ENCODE results near the gene SLC4A5. TPM values are rescaled to one million over a fixed set of nuclear protein-coding genes. Genes with fewer than 3 reads are reported as not detected.

SLC4A5 gene, protein sequence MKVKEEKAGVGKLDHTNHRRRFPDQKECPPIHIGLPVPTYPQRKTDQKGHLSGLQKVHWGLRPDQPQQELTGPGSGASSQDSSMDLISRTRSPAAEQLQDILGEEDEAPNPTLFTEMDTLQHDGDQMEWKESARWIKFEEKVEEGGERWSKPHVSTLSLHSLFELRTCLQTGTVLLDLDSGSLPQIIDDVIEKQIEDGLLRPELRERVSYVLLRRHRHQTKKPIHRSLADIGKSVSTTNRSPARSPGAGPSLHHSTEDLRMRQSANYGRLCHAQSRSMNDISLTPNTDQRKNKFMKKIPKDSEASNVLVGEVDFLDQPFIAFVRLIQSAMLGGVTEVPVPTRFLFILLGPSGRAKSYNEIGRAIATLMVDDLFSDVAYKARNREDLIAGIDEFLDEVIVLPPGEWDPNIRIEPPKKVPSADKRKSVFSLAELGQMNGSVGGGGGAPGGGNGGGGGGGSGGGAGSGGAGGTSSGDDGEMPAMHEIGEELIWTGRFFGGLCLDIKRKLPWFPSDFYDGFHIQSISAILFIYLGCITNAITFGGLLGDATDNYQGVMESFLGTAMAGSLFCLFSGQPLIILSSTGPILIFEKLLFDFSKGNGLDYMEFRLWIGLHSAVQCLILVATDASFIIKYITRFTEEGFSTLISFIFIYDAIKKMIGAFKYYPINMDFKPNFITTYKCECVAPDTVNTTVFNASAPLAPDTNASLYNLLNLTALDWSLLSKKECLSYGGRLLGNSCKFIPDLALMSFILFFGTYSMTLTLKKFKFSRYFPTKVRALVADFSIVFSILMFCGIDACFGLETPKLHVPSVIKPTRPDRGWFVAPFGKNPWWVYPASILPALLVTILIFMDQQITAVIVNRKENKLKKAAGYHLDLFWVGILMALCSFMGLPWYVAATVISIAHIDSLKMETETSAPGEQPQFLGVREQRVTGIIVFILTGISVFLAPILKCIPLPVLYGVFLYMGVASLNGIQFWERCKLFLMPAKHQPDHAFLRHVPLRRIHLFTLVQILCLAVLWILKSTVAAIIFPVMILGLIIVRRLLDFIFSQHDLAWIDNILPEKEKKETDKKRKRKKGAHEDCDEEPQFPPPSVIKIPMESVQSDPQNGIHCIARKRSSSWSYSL
- 2.6 and 3.7 TPM in 2 replicates for total RNA-seq

GRCh38 chr2:74343316-74343715 is at the start of gene SLC4A5:
TSS of gene SLC4A5 (minus strand) at chr2:74343416. CDS start at chr2:74315023, 28,393 bp downstream.
- intact Hi-C loops (cut with micrococcal nuclease), result no loop called here

DNA sequence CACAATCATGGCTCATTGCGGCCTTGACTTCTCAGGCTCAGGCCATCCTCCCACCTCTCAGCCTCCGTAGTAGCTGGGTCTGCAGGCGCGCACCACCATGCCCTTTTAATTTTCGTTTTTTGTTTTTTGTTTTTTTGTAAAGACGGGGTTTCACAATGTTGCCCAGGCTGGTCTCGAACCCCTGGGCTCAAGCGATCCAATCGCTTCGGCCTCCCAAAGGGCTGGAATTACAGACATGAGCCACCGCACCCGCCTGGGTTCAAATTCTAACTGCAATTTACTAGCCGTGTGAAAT is 49.2 kb upstream of the SLC4A5 start:
- intact Hi-C loops (cut with micrococcal nuclease), result loop anchor here (1.0 to 10.0 kb wide), 23 partner anchors 8 to 1255 kb away; partner anchors contain the start of genes AUP1, C2orf81, CCT7 and DOK1

- intact Hi-C loops (cut with micrococcal nuclease), result loop anchor here (1.0 to 10.0 kb wide), 25 partner anchors 8 to 1255 kb away; partner anchors contain the start of genes AUP1, C2orf81, CCT7 and DCTN1
These were observed 48.6 kb upstream of the SLC4A5 start for GRCh38 chr2:74391580-74392448.

DNA sequence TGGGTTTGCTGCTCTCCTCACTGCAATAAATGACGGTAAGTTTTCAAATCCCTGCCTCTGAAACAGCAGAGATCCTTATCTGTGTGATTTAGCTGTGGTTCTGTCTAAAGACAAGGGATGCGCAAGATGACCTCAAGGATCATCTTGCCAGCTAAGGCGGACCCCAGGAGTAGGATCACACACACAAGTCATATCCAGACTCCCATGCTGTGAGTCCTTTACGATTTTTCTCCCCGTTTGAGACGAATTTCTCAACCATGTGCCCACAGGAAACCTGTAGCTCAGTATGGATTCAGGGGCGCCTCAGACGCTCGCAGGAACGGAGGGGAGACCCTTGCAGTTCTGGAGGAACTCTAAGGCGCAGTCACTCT is 48.0 kb upstream of the SLC4A5 start:
- intact Hi-C loops (cut with micrococcal nuclease), result loop anchor here (1.0 to 10.0 kb wide), 6 partner anchors 11 to 1256 kb away; partner anchors contain the start of genes CCT7, DCTN1, MRPL19 and PRADC1

GRCh38 chr2:74390606-74391005 is 47.4 kb upstream of the SLC4A5 start:
- intact Hi-C loops (cut with micrococcal nuclease), result loop anchor here (1.0 to 10.0 kb wide), 6 partner anchors 10 to 1257 kb away; partner anchors contain the start of genes CCT7, DCTN1, MRPL19 and PRADC1

- intact Hi-C loops (cut with micrococcal nuclease), result no loop called here
These were observed 44.1 kb upstream of the SLC4A5 start for GRCh38 chr2:74387346-74387745.

- intact Hi-C loops (cut with micrococcal nuclease), result no loop called here
These were observed 42.2 kb upstream of the SLC4A5 start for GRCh38 chr2:74385396-74385795.

DNA sequence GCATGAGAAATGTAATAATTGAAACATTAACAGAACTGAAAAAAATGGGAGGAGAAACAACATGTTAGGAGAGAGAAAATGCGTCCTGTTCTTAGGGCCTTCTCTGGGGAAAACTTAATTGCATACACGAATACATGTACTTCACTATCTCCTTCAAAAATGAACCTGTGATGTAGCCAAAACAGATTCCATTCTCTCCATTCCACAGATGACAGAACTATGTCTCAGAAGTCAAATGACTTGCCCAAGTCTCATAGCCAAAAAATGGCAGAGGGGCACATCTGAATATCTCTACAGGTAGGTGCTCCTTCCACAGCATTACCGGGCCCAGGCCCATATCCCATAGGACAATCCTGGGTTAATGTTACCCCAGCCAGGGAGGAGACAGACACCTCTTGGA is 40.8 kb upstream of the SLC4A5 start:
- intact Hi-C loops (cut with micrococcal nuclease), result no loop called here

- intact Hi-C loops (cut with micrococcal nuclease), result no loop called here
These were observed 40.0 kb upstream of the SLC4A5 start for GRCh38 chr2:74383254-74383653.

DNA sequence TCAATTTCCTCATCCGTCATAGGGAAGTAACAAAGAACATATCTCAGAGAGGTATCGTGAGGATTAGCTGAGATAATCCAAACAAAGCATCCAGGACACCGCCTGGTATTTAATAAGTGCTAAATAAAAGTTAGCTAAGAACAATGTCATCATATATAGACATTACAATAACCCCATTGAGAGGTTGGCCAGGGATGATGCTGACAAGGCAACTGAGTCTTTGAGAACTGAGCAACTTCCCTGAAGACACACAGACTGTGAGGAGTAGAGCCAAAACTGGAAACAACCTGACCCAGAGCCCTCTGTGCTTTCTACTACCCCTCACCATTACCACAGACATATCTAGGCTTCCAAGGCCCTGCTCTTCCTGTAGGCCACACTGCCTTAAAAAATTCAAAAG is 38.5 kb upstream of the SLC4A5 start:
- intact Hi-C loops (cut with micrococcal nuclease), result no loop called here

DNA sequence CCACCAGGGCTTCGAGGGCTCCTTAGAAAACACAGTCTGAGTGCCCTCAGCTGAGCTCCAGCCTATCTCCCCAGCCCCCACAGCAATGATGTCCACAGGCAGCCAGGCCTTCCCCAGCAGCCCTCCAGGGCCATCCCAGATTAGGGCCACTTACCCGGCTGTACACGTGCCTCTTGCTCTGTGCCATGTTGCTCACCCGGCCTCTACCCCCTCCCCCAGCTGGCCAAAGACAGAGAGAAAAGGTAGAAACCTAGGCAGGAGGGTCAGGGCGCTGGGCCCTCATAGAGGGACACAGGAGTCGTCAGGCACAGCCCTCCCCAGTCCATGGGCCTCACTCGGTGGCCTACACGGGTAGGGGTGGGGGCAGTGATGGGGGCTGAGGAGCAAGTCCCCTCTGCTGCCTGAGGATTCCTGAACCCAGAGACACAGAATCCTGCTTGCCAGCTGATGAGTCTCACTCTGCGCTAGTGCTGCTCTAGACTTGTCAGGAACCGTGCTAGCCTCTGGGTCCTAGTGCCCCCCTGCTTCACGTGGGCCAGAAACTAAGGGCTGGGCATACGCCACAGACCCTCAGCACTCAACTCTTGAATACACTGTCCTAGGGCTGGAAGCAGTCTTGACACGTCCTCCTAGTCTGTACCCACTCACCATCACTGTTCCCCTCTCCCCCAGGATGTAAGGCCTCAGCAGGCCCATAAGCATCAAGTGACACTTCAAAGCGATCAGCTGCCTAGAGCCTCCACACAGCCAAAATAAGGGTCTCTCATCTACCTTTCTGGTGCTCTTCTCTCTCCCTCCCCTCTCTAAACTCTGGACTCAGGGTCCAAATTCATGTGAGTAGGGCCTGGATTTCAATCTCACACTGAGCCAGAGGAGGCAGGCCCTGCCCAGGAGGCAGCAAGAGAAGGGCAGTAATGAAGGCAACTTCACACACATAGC is 36.9 kb upstream of the SLC4A5 start, which contains the start of gene DCTN1:
Gene DCTN1, minus strand, starts transcription at position 461 of the 939 bp plus-strand sequence. Its CDS starts 274 bp downstream, at position 187.
- intact Hi-C loops (cut with micrococcal nuclease), result loop anchor here (1.0 kb wide), 1 partner anchor 11 kb away; no protein-coding TSS in a partner anchor

GRCh38 chr2:74378007-74378406 is 34.8 kb upstream of the SLC4A5 start:
- intact Hi-C loops (cut with micrococcal nuclease), result no loop called here

GRCh38 chr2:74375838-74376237 is 32.6 kb upstream of the SLC4A5 start:
- intact Hi-C loops (cut with micrococcal nuclease), result no loop called here

GRCh38 chr2:74374509-74375205 is 31.4 kb upstream of the SLC4A5 start:
- intact Hi-C loops (cut with micrococcal nuclease), result no loop called here

DNA sequence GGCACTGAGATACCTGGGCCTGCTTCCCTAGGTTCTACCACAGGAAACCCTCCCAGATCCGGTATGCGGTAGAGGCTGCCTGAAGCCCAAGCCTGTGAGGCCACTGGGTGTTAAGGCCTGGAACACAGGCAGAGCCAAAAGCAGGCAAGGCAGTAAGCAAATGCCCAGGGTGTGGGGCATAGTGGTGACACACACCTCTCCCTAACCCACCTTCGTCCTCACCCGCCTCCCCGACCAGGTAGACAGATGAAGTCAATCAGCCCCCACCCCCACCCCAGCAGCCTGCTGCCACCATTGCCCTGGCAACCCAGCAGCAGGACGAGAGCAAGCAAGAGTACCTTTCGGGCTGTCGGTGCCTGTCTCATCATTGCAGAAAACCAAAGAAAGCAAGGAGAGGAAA is 30.8 kb upstream of the SLC4A5 start:
- intact Hi-C loops (cut with micrococcal nuclease), result no loop called here

DNA sequence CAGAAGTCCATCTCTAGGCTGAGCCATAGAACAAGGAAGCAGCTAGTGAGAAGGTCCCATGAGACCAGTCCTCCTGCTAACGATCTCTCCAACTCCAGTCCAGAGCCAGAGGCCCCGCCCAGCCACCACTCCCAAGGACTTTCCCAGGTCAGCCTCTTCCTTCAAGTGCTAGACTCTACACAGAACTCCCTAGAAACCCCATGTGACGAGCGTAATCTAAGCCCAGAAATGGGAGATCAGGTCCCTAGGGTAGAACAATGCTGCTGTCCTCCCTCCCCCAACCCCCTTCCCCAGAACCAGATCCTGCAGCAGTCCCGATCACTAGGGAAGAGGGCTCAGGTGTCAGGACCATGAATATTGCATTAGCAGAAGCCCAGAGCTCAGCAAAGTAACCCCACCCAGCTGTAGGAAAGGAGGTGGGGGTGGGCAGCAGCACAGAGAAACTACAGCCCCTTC is 30.0 kb upstream of the SLC4A5 start:
- intact Hi-C loops (cut with micrococcal nuclease), result no loop called here

- intact Hi-C loops (cut with micrococcal nuclease), result no loop called here
These were observed 29.5 kb upstream of the SLC4A5 start for GRCh38 chr2:74372674-74373073.

DNA sequence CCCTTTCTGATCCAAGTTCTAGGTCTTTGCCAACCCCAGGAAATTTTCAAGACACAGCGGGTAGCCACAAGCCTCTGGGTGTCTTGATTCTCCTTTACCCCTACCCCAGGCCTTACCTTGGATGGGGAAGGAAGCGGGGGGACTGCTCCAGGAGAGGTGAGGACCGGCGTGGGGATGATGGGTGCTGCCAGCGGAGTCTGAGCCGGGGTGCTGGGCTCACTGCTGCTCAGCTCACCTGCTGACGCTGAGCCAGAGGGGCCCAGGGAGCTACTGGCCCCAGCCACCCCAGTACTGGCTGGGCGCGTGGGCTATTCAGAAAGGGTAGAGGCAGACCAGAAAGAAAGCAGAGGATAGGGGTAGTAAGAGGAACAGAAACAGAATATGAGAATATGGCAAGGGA is 28.2 kb upstream of the SLC4A5 start:
- intact Hi-C loops (cut with micrococcal nuclease), result no loop called here

DNA sequence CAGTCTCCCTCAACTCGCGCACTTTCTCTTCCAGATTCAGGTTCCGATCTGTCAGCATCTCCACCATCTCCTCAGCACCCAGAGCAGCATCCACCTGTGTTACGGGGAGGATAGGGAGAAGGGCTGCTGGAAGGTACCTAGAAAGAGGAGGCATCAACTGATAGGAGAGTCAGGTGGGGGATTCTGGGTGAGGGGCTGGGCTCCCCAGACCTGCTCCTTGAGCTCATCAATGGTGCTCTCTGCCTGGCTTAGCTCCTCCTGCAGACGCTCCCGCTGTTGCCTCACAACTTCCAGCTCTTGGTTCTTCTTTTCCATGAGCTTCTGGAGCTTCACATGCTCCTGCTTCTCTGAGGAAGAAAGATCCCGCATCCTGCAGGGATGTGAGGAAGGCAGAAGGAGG is 26.8 kb upstream of the SLC4A5 start:
- intact Hi-C loops (cut with micrococcal nuclease), result no loop called here

All from T-helper 1 cell treated with Interleukin-12 subunit alpha and Interleukin-12 subunit beta and Interleukin-4 antibody, amounts not matched to agents 30 ng/mL and 1 ng/mL, for 36 hours (primary cell).